Neural cell (in vitro differentiated cells): Measurements from ENCODE around the gene APOH.

ENCODE experiments used
- CTCF ChIP-seq: fragments of 450-650 bp; IDR thresholded peaks from 2 replicates; pipeline ENCODE4 v1.5.1; 2014; ENCODE audit warnings: antibody characterized with exemption, mild to moderate bottlenecking, moderate library complexity; ENCODE audit not compliant: poor library complexity, severe bottlenecking
- EZH2 ChIP-seq: fragments of 200-600, 300-800 bp; shearing (Covaris generic), sonication (generic); IDR thresholded peaks from 2 replicates; pipeline ENCODE4 v1.6.1; 2014; ENCODE audit warnings: antibody characterized with exemption, low read length, borderline replicate concordance, mild to moderate bottlenecking; ENCODE audit not compliant: insufficient read depth, poor library complexity, severe bottlenecking
- RAD21 ChIP-seq: fragments of 450-650 bp; conservative IDR thresholded peaks from 2 replicates; pipeline ENCODE4 v1.6.1; 2014; ENCODE audit warnings: antibody characterized with exemption, mild to moderate bottlenecking, moderate library complexity

- TF ChIP-seq CTCF (no peak), RAD21 (no peak), EZH2 (no peak)
Measured at GRCh38 chr17:66203274-66204015, 25.8 kb downstream of the APOH start.
